MM.1S (cell line): Measurements from ENCODE around the gene HDAC5.

Experiments used
- DNase-seq: peaks from one replicate; pipeline ENCODE4 v3.0.0-alpha.2; 2015
- H2AFZ ChIP-seq: fragments of 300-600 bp; sonication (generic); 2 replicates; pipeline ENCODE4 v1.6.0; 2016; ENCODE audit warnings: antibody characterized with exemption, low read length
- H3F3A ChIP-seq: fragments of 300-600 bp; sonication (generic); 2 replicates; pipeline ENCODE4 v1.6.1; 2016; ENCODE audit warnings: mild to moderate bottlenecking, antibody characterized with exemption, low read length, moderate library complexity, mixed read lengths; ENCODE audit not compliant: insufficient read depth
- H3K27ac ChIP-seq: fragments of 300-600 bp; sonication (generic); 2 replicates; pipeline ENCODE4 v1.5.1; 2016; ENCODE audit warnings: mild to moderate bottlenecking, low read length
- H3K27me3 ChIP-seq: fragments of 300-600 bp; sonication (generic); replicated peaks from 2 replicates; pipeline ENCODE4 v1.6.0; 2016; ENCODE audit warnings: low read length; ENCODE audit not compliant: insufficient read depth
- H3K36me3 ChIP-seq: fragments of 300-600 bp; sonication (generic); replicated peaks from 2 replicates; pipeline ENCODE4 v1.6.1; 2016; ENCODE audit warnings: mild to moderate bottlenecking, low read length, mixed read lengths; ENCODE audit not compliant: insufficient read depth
- H3K4me1 ChIP-seq: fragments of 300-600 bp; sonication (generic); 2 replicates; pipeline ENCODE4 v1.6.1; 2016; ENCODE audit warnings: low read length, mixed read lengths
- H3K4me2 ChIP-seq: fragments of 300-600 bp; sonication (generic); 2 replicates; pipeline ENCODE4 v1.6.0; 2016; ENCODE audit warnings: low read depth, low read length
- H3K4me3 ChIP-seq: fragments of 300-600 bp; sonication (generic); 2 replicates; pipeline ENCODE4 v1.5.1; 2016; ENCODE audit warnings: low read length, mixed read lengths
- H3K79me2 ChIP-seq: fragments of 300-600 bp; sonication (generic); 2 replicates; pipeline ENCODE4 v1.6.1; 2016; ENCODE audit warnings: mixed run types, low read length, mixed read lengths
- H3K9ac ChIP-seq: fragments of 300-600 bp; sonication (generic); 2 replicates; pipeline ENCODE4 v1.6.1; 2016; ENCODE audit warnings: low read length, mixed read lengths
- H3K9me2 ChIP-seq: fragments of 300-600 bp; sonication (generic); replicated peaks from 2 replicates; pipeline ENCODE4 v1.6.1; 2016; ENCODE audit warnings: mild to moderate bottlenecking, low read length, mixed read lengths; ENCODE audit not compliant: insufficient read depth
- H3K9me3 ChIP-seq: fragments of 300-600 bp; sonication (generic); replicated peaks from 2 replicates; pipeline ENCODE4 v1.6.1; 2016; ENCODE audit warnings: mild to moderate bottlenecking, low read length, mixed read lengths; ENCODE audit not compliant: insufficient read depth
- H4K20me1 ChIP-seq: fragments of 300-600 bp; sonication (generic); 2 replicates; pipeline ENCODE4 v1.6.1; 2016; ENCODE audit warnings: mild to moderate bottlenecking, low read length, moderate library complexity, mixed read lengths; ENCODE audit not compliant: insufficient read depth
- CTCF ChIP-seq: fragments of 300-600 bp; sonication (generic); IDR thresholded peaks from 2 replicates; pipeline ENCODE4 v1.5.1; 2016; ENCODE audit warnings: antibody characterized with exemption, low read length, mixed read lengths
- EZH2 ChIP-seq: fragments of 300-600 bp; sonication (generic); optimal IDR thresholded peaks from 2 replicates; pipeline ENCODE3; 2017; ENCODE audit warnings: low read depth, mild to moderate bottlenecking, antibody characterized with exemption, low read length, mixed read lengths
- EZH2phosphoT487 ChIP-seq: fragments of 300-600 bp; sonication (generic); IDR thresholded peaks from 2 replicates; pipeline ENCODE4 v1.6.1; 2018; ENCODE audit warnings: antibody characterized with exemption, low read length

The HDAC5 gene

GRCh38 chr17:44086364-44087311, 36.8 kb downstream of the HDAC5 start:
- no peaks in the 10 kb centered on the region for H3K27me3 ChIP-seq
- H3K4me1 ChIP-seq = no peaks in the 10 kb centered on the region
- H3K27ac ChIP-seq = no peak overlapping the region
- DNase-seq = no peak
- H3K9ac ChIP-seq = no peak overlapping the region
- no peaks in the 10 kb centered on the region for H4K20me1 ChIP-seq
- H3K79me2 ChIP-seq = no peaks in the 10 kb centered on the region
- TF ChIP-seq EZH2phosphoT487 = no peak
- TF ChIP-seq EZH2 = no peak
- no peak for TF ChIP-seq CTCF
- no peaks in the 10 kb centered on the region for H3F3A ChIP-seq
- H3K4me2 ChIP-seq = no peak overlapping the region
- no peaks in the 10 kb centered on the region for H3K36me3 ChIP-seq
- no peaks in the 10 kb centered on the region for H3K9me3 ChIP-seq
- H3K4me3 ChIP-seq = no peak overlapping the region
- no peak overlapping the region for H2AFZ ChIP-seq
- H3K9me2 ChIP-seq = no peaks in the 10 kb centered on the region

- H3K36me3 ChIP-seq = no peaks in the 10 kb centered on the region
- TF ChIP-seq CTCF (no peak), EZH2phosphoT487 (no peak), EZH2 (no peak)
- no peak overlapping the region for H3K27ac ChIP-seq
Observed at GRCh38 chr17:44085908-44086307, 37.5 kb downstream of the HDAC5 start.

GRCh38 chr17:44084921-44085320, 38.5 kb downstream of the HDAC5 start:
- Histone ChIP-seq H2AFZ (no peak overlapping the region), H3K9me3 (no peaks in the 10 kb centered on the region), H3K27ac (no peak overlapping the region), H3K9ac (no peak overlapping the region), H3K36me3 (no peaks in the 10 kb centered on the region), H3K79me2 (no peaks in the 10 kb centered on the region), H3K4me1 (no peaks in the 10 kb centered on the region), H3F3A (no peaks in the 10 kb centered on the region), H4K20me1 (no peaks in the 10 kb centered on the region), H3K9me2 (no peaks in the 10 kb centered on the region), H3K27me3 (no peaks in the 10 kb centered on the region), H3K4me2 (no peak overlapping the region), H3K4me3 (no peak overlapping the region)
- no peak for DNase-seq
- TF ChIP-seq EZH2 (no peak), EZH2phosphoT487 (no peak), CTCF (no peak)

More at GRCh38 chr17:44085908-44086307, 37.5 kb downstream of the HDAC5 start:
- no peak for DNase-seq
- Histone ChIP-seq H3K9ac (no peak overlapping the region), H3K27me3 (no peaks in the 10 kb centered on the region), H3K9me3 (no peaks in the 10 kb centered on the region), H3F3A (no peaks in the 10 kb centered on the region), H3K4me2 (no peak overlapping the region), H3K4me3 (no peak overlapping the region), H3K4me1 (no peaks in the 10 kb centered on the region), H4K20me1 (no peaks in the 10 kb centered on the region), H3K79me2 (no peaks in the 10 kb centered on the region), H3K9me2 (no peaks in the 10 kb centered on the region), H2AFZ (no peak overlapping the region)
